Psoas muscle (tissue), 8 donors: Measurements from ENCODE around the gene PKD1. TPM values are rescaled to one million over a fixed set of nuclear protein-coding genes. Genes with fewer than 3 reads are reported as not detected.

Experiments
- ATAC-seq, 4 donors: fragments of 200-7000 bp; cut with Tn5 transposase; one replicate each; pipeline ENCODE4 v1.9.1; 2020; ENCODE audit warnings: moderate library complexity in 3 of 4, mild to moderate bottlenecking in 2 of 4
- DNase-seq, 2 donors: peaks; one replicate each; pipeline ENCODE4 v3.0.0-alpha.2; 2020
- H3K27ac ChIP-seq: fragments of 200-600 bp; one replicate; pipeline ENCODE4 v1.8.0; 2022
- H3K27me3 ChIP-seq, 3 donors: fragments of 200-600 bp in 1 of 3; one replicate each; pipeline versions ENCODE4 v1.6.1 to v1.8.0; 2013 to 2022; ENCODE audit warnings: low read length in 2 of 3, mild to moderate bottlenecking in 2 of 3, moderate library complexity in 1 of 3; ENCODE audit not compliant: insufficient read depth in 3 of 3
- H3K36me3 ChIP-seq, 2 donors: fragments of 200-600 bp in 1 of 2; one replicate each; pipeline versions ENCODE4 v1.6.1 to v1.8.0; 2013 to 2022; ENCODE audit warnings: low read depth in 1 of 2, mild to moderate bottlenecking in 1 of 2, moderate library complexity in 1 of 2; ENCODE audit not compliant: insufficient read depth in 1 of 2
- H3K4me1 ChIP-seq: fragments of 200-600 bp; one replicate; pipeline ENCODE4 v1.8.0; 2022
- H3K4me3 ChIP-seq: fragments of 200-600 bp; one replicate; pipeline ENCODE4 v1.8.0; 2022; ENCODE audit warnings: mild to moderate bottlenecking
- H3K9me3 ChIP-seq: fragments of 200-600 bp; one replicate; pipeline ENCODE4 v1.8.0; 2022
- WGBS, 3 donors: extraction: QIAGEN DNeasy Blood & Tissue Kit; methylation state at CpG; one replicate each; pipeline versions ENCODE4 v1.1.6 to v1.1.7; 2013; 5-methylcytosine and 5-hydroxymethylcytosine counted together
- intact Hi-C, 2 donors: fragments of 100-400 bp; cut with DNase I; formaldehyde crosslinking; loops; one replicate each; pipeline versions ENCODE4 v1.11.0 to v1.14.2; 2022
- polyA plus RNA-seq, 3 donors: library from polyadenylated mRNA; stranded (reverse); fragments of 200-250 nt; gene quantifications; one replicate each; pipeline ENCODE4 v1.2.3, GENCODE V29; 2013
- total RNA-seq, 4 donors: library from RNA; stranded (reverse); fragmentation: NEBNext Ultra II Directional in 2 of 4; extraction: Animal tissue kit (Norgen Biotek cat#: 25700) in 2 of 4; gene quantifications; one replicate each; pipeline versions ENCODE4 v1.2.1 to v1.2.4, GENCODE V29; 2021 to 2023
- TF ChIP-seq, protein P1 (sequence below): fragments of 200-600 bp; IDR thresholded peaks from one replicate; pipeline ENCODE4 v1.8.0; 2022; ENCODE audit warnings: antibody characterized with exemption
- donor health status: healthy with polysubstance abuse.
- donor health status: DM: no; HTN: no; CAD: no; lungs with moderate emphysema.
- donor health status: Bipolar disorder and iron deficiency.
- donor health status: healthy.
- donor health status: DM: yes; HTN: yes; CAD: no.
- donor health status: DM: no; HTN: no; CAD: no.
- donor health status: DM: no; HTN: no; CAD: no.
- donor health status: DM: yes; HTN: yes; CAD: no.

Gene PKD1
- total and polyA plus RNA-seq, 7 donors, result 33.9 to 123 (median 74.1) TPM

DNA sequence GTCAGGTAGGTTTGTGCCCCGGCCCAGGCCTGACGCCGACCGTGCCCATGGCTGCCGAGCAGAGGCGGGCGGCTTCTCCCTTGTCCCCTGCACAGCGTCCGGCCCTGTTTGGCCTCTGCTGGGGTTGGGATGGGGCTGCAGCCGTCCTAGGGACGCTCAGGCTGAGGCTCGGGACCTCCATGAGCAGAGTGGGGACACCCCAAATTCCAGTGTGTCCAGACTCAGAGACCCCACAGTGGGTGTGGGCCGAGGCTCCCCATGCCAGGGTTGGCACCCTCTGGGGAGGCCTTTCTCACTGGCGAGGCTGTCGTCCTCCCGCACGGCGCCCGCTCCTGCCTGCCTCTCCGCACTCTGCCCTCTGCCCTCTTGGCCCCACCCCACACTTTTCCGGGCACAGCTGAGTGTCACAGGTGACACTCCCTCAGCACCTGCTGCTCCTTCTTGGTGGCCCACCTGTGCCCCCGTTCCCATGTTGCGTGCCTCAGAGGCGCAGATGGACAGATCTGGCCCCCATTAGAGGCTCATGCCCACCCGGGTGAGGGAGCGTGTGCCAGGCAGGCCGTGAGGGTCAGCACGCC, 36.0 kb upstream of the PKD1 start:
- DNase-seq (no peak), ATAC-seq (no peak)
- Histone ChIP-seq H3K4me3 (no peak overlapping the region), H3K27ac (no peak overlapping the region), H3K36me3 (peaks cover 3 to 81% of the 10 kb centered on the region in 2 donors), H3K9me3 (no peaks in the 10 kb centered on the region), H3K4me1 (no peaks in the 10 kb centered on the region), H3K27me3 (no peaks in the 10 kb centered on the region)
- TF ChIP-seq, protein P1, sequence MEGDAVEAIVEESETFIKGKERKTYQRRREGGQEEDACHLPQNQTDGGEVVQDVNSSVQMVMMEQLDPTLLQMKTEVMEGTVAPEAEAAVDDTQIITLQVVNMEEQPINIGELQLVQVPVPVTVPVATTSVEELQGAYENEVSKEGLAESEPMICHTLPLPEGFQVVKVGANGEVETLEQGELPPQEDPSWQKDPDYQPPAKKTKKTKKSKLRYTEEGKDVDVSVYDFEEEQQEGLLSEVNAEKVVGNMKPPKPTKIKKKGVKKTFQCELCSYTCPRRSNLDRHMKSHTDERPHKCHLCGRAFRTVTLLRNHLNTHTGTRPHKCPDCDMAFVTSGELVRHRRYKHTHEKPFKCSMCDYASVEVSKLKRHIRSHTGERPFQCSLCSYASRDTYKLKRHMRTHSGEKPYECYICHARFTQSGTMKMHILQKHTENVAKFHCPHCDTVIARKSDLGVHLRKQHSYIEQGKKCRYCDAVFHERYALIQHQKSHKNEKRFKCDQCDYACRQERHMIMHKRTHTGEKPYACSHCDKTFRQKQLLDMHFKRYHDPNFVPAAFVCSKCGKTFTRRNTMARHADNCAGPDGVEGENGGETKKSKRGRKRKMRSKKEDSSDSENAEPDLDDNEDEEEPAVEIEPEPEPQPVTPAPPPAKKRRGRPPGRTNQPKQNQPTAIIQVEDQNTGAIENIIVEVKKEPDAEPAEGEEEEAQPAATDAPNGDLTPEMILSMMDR, result no peak
- intact Hi-C loops, result no loop called here
- WGBS, 3 donors, result 93 to 94% (median 94%) methylated on average over 23 to 28 of the region's 28 CpGs

DNA sequence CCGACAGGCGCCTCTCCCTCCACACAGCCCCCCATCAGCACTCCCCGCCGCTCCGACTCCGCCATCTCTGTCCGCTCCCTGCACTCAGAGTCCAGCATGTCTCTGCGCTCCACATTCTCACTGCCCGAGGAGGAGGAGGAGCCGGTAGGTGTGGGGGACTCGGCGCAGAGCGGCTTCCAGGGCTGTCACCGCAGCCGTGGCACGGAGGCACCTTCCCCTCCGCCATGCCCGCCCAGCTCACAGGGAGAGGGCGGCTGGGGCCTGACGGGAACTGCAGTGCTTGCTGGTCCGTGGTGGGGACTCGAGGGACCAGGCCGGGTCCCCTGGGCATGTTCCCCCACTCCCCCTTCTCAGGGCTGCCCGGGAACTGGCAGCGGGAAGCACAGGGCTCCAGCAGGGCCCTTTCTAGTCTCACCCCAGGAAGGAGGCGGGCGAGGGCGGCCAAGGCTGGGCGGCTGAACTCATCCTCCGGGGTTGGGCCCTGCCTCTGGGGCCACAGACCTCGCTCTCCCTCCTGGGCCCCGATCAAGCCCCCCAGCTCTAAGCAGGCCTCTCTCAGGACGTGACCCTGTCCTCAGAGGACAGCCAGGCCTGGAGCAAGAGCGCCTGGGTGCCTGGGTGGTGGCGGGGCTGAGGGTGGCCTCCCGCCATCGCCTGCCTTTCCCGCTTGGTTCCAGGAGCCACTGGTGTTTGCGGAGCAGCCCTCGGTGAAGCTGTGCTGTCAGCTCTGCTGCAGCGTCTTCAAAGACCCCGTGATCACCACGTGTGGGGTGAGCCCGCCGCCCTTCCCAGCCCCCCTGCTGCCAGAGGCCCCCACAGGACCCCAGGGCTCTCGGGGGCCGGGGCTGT, 35.1 kb upstream of the PKD1 start:
- Histone ChIP-seq H3K27ac (no peak overlapping the region), H3K27me3 (no peaks in the 10 kb centered on the region), H3K4me3 (peak overlapping the region; percentile 43), H3K4me1 (no peaks in the 10 kb centered on the region), H3K36me3 (peaks cover 3 to 81% of the 10 kb centered on the region in 2 donors), H3K9me3 (no peaks in the 10 kb centered on the region)
- intact Hi-C loops, result no loop called here
- peak in 1 of 4 donors; percentile 9 for ATAC-seq
- DNase-seq, result no peak
- 77 to 87% (median 78%) methylated on average over 40 to 47 of the region's 47 CpGs for WGBS, 3 donors
- TF ChIP-seq, protein P1, result no peak

DNA sequence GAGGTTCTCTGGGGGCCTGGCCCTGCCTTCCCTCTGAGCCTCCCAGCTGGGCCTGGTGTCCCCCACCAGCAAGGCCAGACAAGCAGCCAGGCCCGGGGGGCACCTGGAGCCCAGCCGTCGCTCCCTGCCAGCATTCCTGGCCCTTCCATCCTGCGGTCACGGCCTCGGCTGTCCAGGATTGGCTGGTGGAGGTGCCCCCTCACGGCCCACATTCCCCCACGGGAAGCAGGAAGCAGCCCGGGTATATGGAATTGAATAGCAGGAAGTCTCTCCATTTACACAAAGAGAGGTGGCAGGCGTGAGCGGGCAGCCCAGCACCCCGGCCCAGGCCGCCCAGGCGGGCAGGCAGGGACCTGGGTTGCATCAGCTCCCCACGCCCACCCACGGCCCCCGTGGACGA, 34.4 kb upstream of the PKD1 start:
- H3K27ac ChIP-seq, result peak overlapping the region; percentile 53

DNA sequence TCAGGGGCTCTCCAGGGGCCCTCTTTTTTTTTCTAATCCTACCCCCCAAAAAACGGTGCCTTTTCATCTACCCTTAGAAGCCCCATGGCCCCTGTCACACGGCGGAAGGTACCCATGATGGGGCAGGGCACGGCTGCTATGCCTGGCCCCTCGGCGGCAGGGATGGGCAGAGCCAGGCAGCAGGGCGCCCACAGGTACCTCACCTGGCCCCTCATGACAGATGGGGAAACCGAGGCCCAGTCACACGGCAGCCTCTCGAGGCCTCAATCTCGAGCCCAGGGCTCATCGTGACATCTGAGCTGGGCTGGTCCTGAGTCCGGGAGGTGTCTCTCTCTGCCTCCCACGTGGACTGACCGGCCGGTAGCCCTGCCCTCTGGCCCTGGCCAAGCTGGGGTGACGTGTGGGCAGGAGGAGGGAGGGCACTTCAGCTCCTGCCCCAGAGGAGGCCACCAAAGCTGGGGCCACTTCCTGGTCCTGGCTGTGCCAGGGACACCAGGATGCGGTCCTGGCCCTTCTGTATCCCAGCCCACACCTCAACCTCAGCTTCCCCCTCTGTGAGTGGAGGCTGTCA, 31.5 kb upstream of the PKD1 start:
- TF ChIP-seq, protein P1, result no peak
- no peaks in the 10 kb centered on the region for H3K4me1 ChIP-seq
- ATAC-seq (no peak), DNase-seq (no peak)
- no peaks in the 10 kb centered on the region for H3K9me3 ChIP-seq
- no peaks in the 10 kb centered on the region for H3K27me3 ChIP-seq
- 89 to 92% (median 89%) methylated on average over 18 of the region's 18 CpGs for WGBS, 3 donors
- H3K36me3 ChIP-seq, result peaks cover 3 to 46% of the 10 kb centered on the region in 2 donors
- no peak overlapping the region for H3K4me3 ChIP-seq
- intact Hi-C loops, result no loop called here
- H3K27ac ChIP-seq, result no peak overlapping the region

More for the DNA sequence above, 34.4 kb upstream of the PKD1 start:
- H3K4me1 ChIP-seq, result no peaks in the 10 kb centered on the region
- WGBS, 3 donors, result 60 to 67% (median 66%) methylated on average over 12 to 18 of the region's 18 CpGs
- intact Hi-C loops, result no loop called here
- H3K27me3 ChIP-seq, result no peaks in the 10 kb centered on the region
- peaks cover 3 to 75% of the 10 kb centered on the region in 2 donors for H3K36me3 ChIP-seq
- ATAC-seq, result peak in 2 of 4 donors; percentile 24
- H3K4me3 ChIP-seq, result peak overlapping the region; percentile 43
- TF ChIP-seq, protein P1, result no peak
- H3K9me3 ChIP-seq, result no peaks in the 10 kb centered on the region
- no peak for DNase-seq
